ENCODE measurements around the gene USP17L30.
"Not testable (repeated sequence)": the region's sequence is repeated elsewhere in the genome, so short reads cannot be mapped to it uniquely, and the experiment has no call there.

DNA sequence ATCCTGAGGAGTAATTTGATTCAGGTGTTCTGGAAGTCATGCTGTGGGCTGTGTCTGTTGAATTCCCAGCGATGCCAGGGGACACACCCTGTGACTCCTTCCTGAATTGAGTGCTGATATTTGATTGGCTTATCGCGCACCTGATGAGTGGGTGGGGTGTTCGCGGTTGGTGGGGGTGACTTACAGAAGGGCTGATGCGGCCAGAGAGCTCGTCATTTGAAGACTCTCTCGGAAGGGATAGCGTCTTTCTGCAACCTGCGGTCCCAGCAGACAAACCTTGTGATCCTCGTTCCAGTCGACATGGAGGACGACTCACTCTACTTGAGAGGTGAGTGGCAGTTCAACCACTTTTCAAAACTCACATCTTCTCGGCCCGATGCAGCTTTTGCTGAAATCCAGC lies 38.1 kb upstream of the USP17L30 start, which contains the start of gene USP17L24:
- TF ChIP-seq, protein P1, sequence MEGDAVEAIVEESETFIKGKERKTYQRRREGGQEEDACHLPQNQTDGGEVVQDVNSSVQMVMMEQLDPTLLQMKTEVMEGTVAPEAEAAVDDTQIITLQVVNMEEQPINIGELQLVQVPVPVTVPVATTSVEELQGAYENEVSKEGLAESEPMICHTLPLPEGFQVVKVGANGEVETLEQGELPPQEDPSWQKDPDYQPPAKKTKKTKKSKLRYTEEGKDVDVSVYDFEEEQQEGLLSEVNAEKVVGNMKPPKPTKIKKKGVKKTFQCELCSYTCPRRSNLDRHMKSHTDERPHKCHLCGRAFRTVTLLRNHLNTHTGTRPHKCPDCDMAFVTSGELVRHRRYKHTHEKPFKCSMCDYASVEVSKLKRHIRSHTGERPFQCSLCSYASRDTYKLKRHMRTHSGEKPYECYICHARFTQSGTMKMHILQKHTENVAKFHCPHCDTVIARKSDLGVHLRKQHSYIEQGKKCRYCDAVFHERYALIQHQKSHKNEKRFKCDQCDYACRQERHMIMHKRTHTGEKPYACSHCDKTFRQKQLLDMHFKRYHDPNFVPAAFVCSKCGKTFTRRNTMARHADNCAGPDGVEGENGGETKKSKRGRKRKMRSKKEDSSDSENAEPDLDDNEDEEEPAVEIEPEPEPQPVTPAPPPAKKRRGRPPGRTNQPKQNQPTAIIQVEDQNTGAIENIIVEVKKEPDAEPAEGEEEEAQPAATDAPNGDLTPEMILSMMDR (IDR thresholded peaks at IDR 0.05): not testable (repeated sequence)
- not testable (repeated sequence) for TF ChIP-seq POLR2AphosphoS5 (IDR thresholded peaks at IDR 0.05)
